Endothelial cell of umbilical vein (primary cell): ENCODE measurements around the gene TIMM8B. TPM values are rescaled to one million over a fixed set of nuclear protein-coding genes. Genes with fewer than 3 reads are reported as not detected.

Source experiments
- BruUV-seq: library from RNA; stranded (reverse); fragments of 400-500 nt; replicated peaks from 2 replicates; lab custom pipeline; 2021; lab: Mats Ljungman, UMichigan
- CTCF ChIA-PET: fragments of 300-600, 350-600 bp; sonication (Branson Sonifier 250); formaldehyde crosslinking; loops from one replicate; lab custom pipeline; 2021; ENCODE audit warnings: antibody characterized with exemption, inconsistent platforms; lab: Charles Lee
- POLR2A ChIA-PET: fragments of 300-600, 350-600 bp; sonication (Branson Sonifier 250); formaldehyde crosslinking; loops from one replicate; lab custom pipeline; 2021; ENCODE audit warnings: antibody characterized with exemption, inconsistent platforms; lab: Charles Lee
- DNase-seq: peaks from one replicate; pipeline ENCODE4 v3.0.0-alpha.2; 2011; ENCODE audit warnings: low read depth, low spot score
- FAIRE-seq: peaks from 2 replicates; lab custom pipeline; 2011; peaks lifted over from hg19 to GRCh38; lab: Jason Lieb, UNC
- H2AFZ ChIP-seq: 2 replicates; pipeline ENCODE4 v1.6.0; 2012; ENCODE audit warnings: low read depth, low read length, control low read depth, inconsistent platforms
- H3K27ac ChIP-seq: 2 replicates; pipeline ENCODE4 v1.5.1; 2011; ENCODE audit warnings: low read depth, mild to moderate bottlenecking, control low read depth, low read length, moderate library complexity; ENCODE audit not compliant: insufficient read depth
- H3K27me3 ChIP-seq, 2 experiments: 2 replicates each; pipeline versions ENCODE4 v1.6.0 to v1.6.1; 2011; ENCODE audit warnings: low read length in 2 of 2, mixed read lengths in 1 of 2; ENCODE audit not compliant: control insufficient read depth in 2 of 2, insufficient read depth in 2 of 2
- H3K36me3 ChIP-seq, 2 experiments: 2 replicates in 1 of 2; 3 replicates in 1 of 2; pipeline ENCODE4 v1.5.1; 2011; ENCODE audit warnings: low read length in 2 of 2, mild to moderate bottlenecking in 1 of 2, moderate library complexity in 1 of 2; ENCODE audit not compliant: control insufficient read depth in 2 of 2, insufficient read depth in 2 of 2; ENCODE audit errors: extremely low read depth in 1 of 2
- H3K4me1 ChIP-seq: 3 replicates; pipeline ENCODE4 v1.5.1; 2011; ENCODE audit warnings: mild to moderate bottlenecking, low read length; ENCODE audit not compliant: control insufficient read depth, insufficient read depth; ENCODE audit errors: extremely low read depth
- H3K4me2 ChIP-seq: 2 replicates; pipeline ENCODE4 v1.6.1; 2011; ENCODE audit warnings: low read length, control low read depth, mixed read lengths; ENCODE audit not compliant: insufficient read depth
- H3K4me3 ChIP-seq, 3 experiments: fragments of 200-600 bp in 1 of 3; sonication (generic), shearing (Covaris generic) in 1 of 3; replicated peaks in 1 of 3; 2 replicates each; pipeline ENCODE4 v1.5.1; 2011 to 2016; ENCODE audit warnings: control low read depth in 3 of 3, low read length in 3 of 3, mild to moderate bottlenecking in 2 of 3, inconsistent platforms in 1 of 3, low read depth in 1 of 3, moderate library complexity in 1 of 3; ENCODE audit not compliant: insufficient read depth in 1 of 3
- H3K79me2 ChIP-seq: 2 replicates; pipeline ENCODE4 v1.6.0; 2012; ENCODE audit warnings: low read length, inconsistent platforms; ENCODE audit not compliant: control insufficient read depth, insufficient read depth
- H3K9ac ChIP-seq: replicated peaks from 2 replicates; pipeline ENCODE3; 2011; ENCODE audit warnings: low read length, control low read depth; ENCODE audit not compliant: insufficient read depth; ENCODE audit errors: extremely low read depth
- H3K9me1 ChIP-seq: replicated peaks from 3 replicates; pipeline ENCODE4 v1.6.0; 2011; ENCODE audit warnings: mild to moderate bottlenecking, low read length; ENCODE audit not compliant: control insufficient read depth, insufficient read depth; ENCODE audit errors: extremely low read depth
- H3K9me3 ChIP-seq: replicated peaks from 2 replicates; pipeline ENCODE4 v1.5.1; 2012; ENCODE audit warnings: low read length, inconsistent platforms; ENCODE audit not compliant: control insufficient read depth, insufficient read depth
- H4K20me1 ChIP-seq: replicated peaks from 2 replicates; pipeline ENCODE3; 2011; ENCODE audit warnings: mild to moderate bottlenecking, low read length; ENCODE audit not compliant: control insufficient read depth, insufficient read depth; ENCODE audit errors: extremely low read depth
- EZH2 ChIP-seq: IDR thresholded peaks from 2 replicates; pipeline ENCODE4 v1.6.1; 2012; ENCODE audit warnings: borderline replicate concordance, low read depth, mild to moderate bottlenecking, moderate library complexity, low read length, inconsistent platforms; ENCODE audit not compliant: severe bottlenecking
- FOS ChIP-seq: IDR thresholded peaks from 2 replicates; pipeline ENCODE4 v1.6.1; 2011; ENCODE audit warnings: mild to moderate bottlenecking, low read length, moderate library complexity, borderline replicate concordance; ENCODE audit not compliant: insufficient read depth
- GATA2 ChIP-seq: IDR thresholded peaks from 2 replicates; pipeline ENCODE4 v1.7.0; 2011; ENCODE audit warnings: low read depth, mild to moderate bottlenecking, moderate library complexity, mixed read lengths, low read length; ENCODE audit not compliant: insufficient read length, insufficient read depth
- JUN ChIP-seq: IDR thresholded peaks from 2 replicates; pipeline ENCODE4 v1.6.1; 2011; ENCODE audit warnings: borderline replicate concordance, low read depth; ENCODE audit not compliant: insufficient read length, insufficient read depth
- MYC ChIP-seq: IDR thresholded peaks from one replicate; pipeline ENCODE4 v1.6.1; 2011; ENCODE audit warnings: mild to moderate bottlenecking, low read depth, low read length
- POLR2A ChIP-seq: IDR thresholded peaks from 2 replicates; pipeline ENCODE4 v1.6.1; 2012; ENCODE audit warnings: low read depth, mild to moderate bottlenecking, control low read depth, low read length
- POLR2AphosphoS5 ChIP-seq: IDR thresholded peaks from 2 replicates; pipeline ENCODE4 v1.6.1; 2012; ENCODE audit warnings: low read depth, mild to moderate bottlenecking, control low read depth, low read length, moderate library complexity; ENCODE audit not compliant: insufficient read depth
- dilution Hi-C: fragments of 300-500 bp; cut with MboI; formaldehyde crosslinking; loops from one replicate; pipeline ENCODE4 v1.15.0; 2019; ENCODE audit warnings: low sequenced_read_pairs; ENCODE audit not compliant: extremely low pct_ligation_motif_present
- intact Hi-C: fragments of 100-400 bp; cut with micrococcal nuclease; formaldehyde crosslinking; loops from one replicate; pipeline ENCODE4 v1.10.0; 2022
- polyA plus RNA-seq, 4 experiments: library from polyadenylated mRNA; depleted of rRNA in 3 of 4; stranded (reverse) in 3 of 4; unstranded in 1 of 4; fragments of >200 nt; gene quantifications; 2 replicates each; pipeline versions ENCODE4 v1.2.1 to v1.2.3, GENCODE V29; 2011 to 2012; ENCODE audit warnings: missing spikeins in 1 of 4
- total RNA-seq: library from RNA; stranded (reverse); gene quantifications from 2 replicates; pipeline ENCODE4 v1.2.3, GENCODE V29; 2021
- TF ChIP-seq, protein P1 (sequence below), 2 donors: IDR thresholded peaks; 1 replicate in 1 of 2; 2 replicates in 1 of 2; pipeline ENCODE4 v1.5.1; 2011; ENCODE audit warnings: low read length in 2 of 2, mild to moderate bottlenecking in 2 of 2, moderate library complexity in 2 of 2, control low read depth in 1 of 2, inconsistent platforms in 1 of 2, low read depth in 1 of 2; ENCODE audit not compliant: insufficient read depth in 1 of 2; ENCODE audit errors: extremely low read depth in 1 of 2
- TF ChIP-seq, protein P2 (sequence below): IDR thresholded peaks from 2 replicates; pipeline ENCODE4 v1.6.1; 2011; ENCODE audit not compliant: insufficient read depth, insufficient read length

Gene TIMM8B
- total and polyA plus RNA-seq, 2 donors (not counting 3 experiments of a cell fraction or from before 2014, with no cell fraction given) = 77.0 to 110 TPM

GRCh38 chr11:112115386-112115785, 28.8 kb upstream of the TIMM8B start:
- Histone ChIP-seq H3K36me3 (no peaks in the 10 kb centered on the region), H3K4me1 (peaks cover 11% of the 10 kb centered on the region), H3K9me3 (no peaks in the 10 kb centered on the region), H3K27me3 (no peaks in the 10 kb centered on the region), H4K20me1 (no peaks in the 10 kb centered on the region), H3K27ac (no peak overlapping the region), H3K4me2 (no peak overlapping the region), H3K4me3 (no peak overlapping the region), H3K79me2 (no peaks in the 10 kb centered on the region), H3K9me1 (no peaks in the 10 kb centered on the region), H3K9ac (no peak overlapping the region), H2AFZ (no peak overlapping the region)
- FAIRE-seq (no peak), DNase-seq (no peak)
- dilution Hi-C loops (no loop called here), intact Hi-C loops (no loop called here)
- TF ChIP-seq POLR2A (no peak), MYC (no peak), EZH2 (no peak), JUN (no peak), FOS (no peak), POLR2AphosphoS5 (no peak), GATA2 (no peak)
- TF ChIP-seq, protein P1, sequence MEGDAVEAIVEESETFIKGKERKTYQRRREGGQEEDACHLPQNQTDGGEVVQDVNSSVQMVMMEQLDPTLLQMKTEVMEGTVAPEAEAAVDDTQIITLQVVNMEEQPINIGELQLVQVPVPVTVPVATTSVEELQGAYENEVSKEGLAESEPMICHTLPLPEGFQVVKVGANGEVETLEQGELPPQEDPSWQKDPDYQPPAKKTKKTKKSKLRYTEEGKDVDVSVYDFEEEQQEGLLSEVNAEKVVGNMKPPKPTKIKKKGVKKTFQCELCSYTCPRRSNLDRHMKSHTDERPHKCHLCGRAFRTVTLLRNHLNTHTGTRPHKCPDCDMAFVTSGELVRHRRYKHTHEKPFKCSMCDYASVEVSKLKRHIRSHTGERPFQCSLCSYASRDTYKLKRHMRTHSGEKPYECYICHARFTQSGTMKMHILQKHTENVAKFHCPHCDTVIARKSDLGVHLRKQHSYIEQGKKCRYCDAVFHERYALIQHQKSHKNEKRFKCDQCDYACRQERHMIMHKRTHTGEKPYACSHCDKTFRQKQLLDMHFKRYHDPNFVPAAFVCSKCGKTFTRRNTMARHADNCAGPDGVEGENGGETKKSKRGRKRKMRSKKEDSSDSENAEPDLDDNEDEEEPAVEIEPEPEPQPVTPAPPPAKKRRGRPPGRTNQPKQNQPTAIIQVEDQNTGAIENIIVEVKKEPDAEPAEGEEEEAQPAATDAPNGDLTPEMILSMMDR (IDR thresholded peaks at IDR 0.05; ENCODE audit: extremely low read depth in 1 of 2, insufficient read depth in 1 of 2, low read depth in 1 of 2, low read length in 2 of 2) = no peak
- TF ChIP-seq, protein P2, sequence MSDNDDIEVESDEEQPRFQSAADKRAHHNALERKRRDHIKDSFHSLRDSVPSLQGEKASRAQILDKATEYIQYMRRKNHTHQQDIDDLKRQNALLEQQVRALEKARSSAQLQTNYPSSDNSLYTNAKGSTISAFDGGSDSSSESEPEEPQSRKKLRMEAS = no peak
- BruUV-seq = no TSS peak
- POLR2A ChIA-PET = no interaction called here
- CTCF ChIA-PET = interaction anchor here (3.2 to 6.6 kb wide), 6 partner anchors 12 to 165 kb away, joined by 18 to 150 read pairs (median 48); partner anchors contain the start of gene BCO2
